H1 (cell line): ENCODE data around the gene CARD14. TPM values are rescaled to one million over a fixed set of nuclear protein-coding genes. Genes with fewer than 3 reads are reported as not detected.

ENCODE experiments used
- ASH2L ChIP-seq: fragments of 200-600, 300-600 bp; sonication (generic); IDR thresholded peaks from one replicate; pipeline ENCODE4 v1.7.1; 2017; ENCODE audit warnings: low read length
- ATF2 ChIP-seq: IDR thresholded peaks from 2 replicates; pipeline ENCODE4 v1.6.1; 2012; ENCODE audit warnings: low read length, inconsistent platforms
- BRCA1 ChIP-seq: IDR thresholded peaks from 2 replicates; pipeline ENCODE4 v1.6.1; 2012; ENCODE audit warnings: low read depth, low read length, improper control_type of control experiment
- CBX8 ChIP-seq: fragments of 300-800, 300-1000 bp; sonication (generic); IDR thresholded peaks from 2 replicates; pipeline ENCODE4 v1.7.1; 2016; ENCODE audit warnings: low read depth, low read length, borderline replicate concordance
- CHD7 ChIP-seq: fragments of 300-600 bp; sonication (generic); IDR thresholded peaks from 2 replicates; pipeline ENCODE4 v1.7.1; 2012; ENCODE audit warnings: low read length, moderate library complexity, mild to moderate bottlenecking, inconsistent platforms; ENCODE audit not compliant: insufficient replicate concordance
- JUND ChIP-seq: IDR thresholded peaks from 2 replicates; pipeline ENCODE4 v1.6.1; 2011; ENCODE audit warnings: mild to moderate bottlenecking, improper control_type of control experiment, low read length
- NRF1 ChIP-seq: IDR thresholded peaks from 2 replicates; pipeline ENCODE4 v1.6.1; 2011; ENCODE audit warnings: mild to moderate bottlenecking, low read depth, low read length, improper control_type of control experiment
- PHF8 ChIP-seq: fragments of 200-600 bp; sonication (generic); conservative IDR thresholded peaks from 2 replicates; pipeline ENCODE4 v1.7.1; 2012; ENCODE audit warnings: low read depth, mild to moderate bottlenecking, inconsistent platforms, low read length, moderate library complexity
- POLR2A ChIP-seq, 2 experiments: IDR thresholded peaks; 1 replicate in 1 of 2; 2 replicates in 1 of 2; pipeline ENCODE4 v1.6.1; 2011; ENCODE audit warnings: low read depth in 2 of 2, low read length in 2 of 2, mild to moderate bottlenecking in 2 of 2; ENCODE audit errors: control extremely low read depth in 1 of 2
- ZNF274 ChIP-seq: IDR thresholded peaks from 2 replicates; pipeline ENCODE4 v1.7.0; 2012; ENCODE audit warnings: low read length, borderline replicate concordance; ENCODE audit errors: extremely low read depth
- polyA plus RNA-seq, 7 experiments: library from polyadenylated mRNA; depleted of rRNA in 3 of 7; stranded (reverse) in 5 of 7; unstranded in 2 of 7; fragments of >200 nt in 5 of 7; fragments of 200-250 nt in 2 of 7; gene quantifications; 1 replicate in 5 of 7; 2 replicates in 1 of 7; 4 replicates in 1 of 7; pipeline versions ENCODE4 v1.2.1 to v1.2.3, GENCODE V29; 2011 to 2013; ENCODE audit warnings: missing spikeins in 2 of 7, mixed read lengths in 2 of 7
- total RNA-seq: library from RNA; stranded (reverse); fragmentation: NEBNext Ultra II Directional; extraction: Animal tissue kit (Norgen Biotek cat#: 25700); gene quantifications from 2 replicates; pipeline ENCODE4 v1.2.1, GENCODE V29; 2021

The CARD14 gene
- total and polyA plus RNA-seq, 2 of the 8 experiments (the other 6 are each of a cell fraction or from before 2014, with no cell fraction given), result 0.08 TPM; not detected in 1

GRCh38 chr17:80184423-80184714 lies 14.5 kb downstream of the CARD14 start (continued):
- TF ChIP-seq ATF2, result no peak
- no peak for TF ChIP-seq JUND
- TF ChIP-seq CBX8, result no peak
- no peak for TF ChIP-seq NRF1
- TF ChIP-seq PHF8, result no peak
- no peak for TF ChIP-seq POLR2A (IDR thresholded peaks at IDR 0.05; ENCODE audit: control extremely low read depth in 1 of 2, low read depth in 2 of 2, low read length in 2 of 2)
- TF ChIP-seq ZNF274, result no peak
- TF ChIP-seq ASH2L, result no peak
- TF ChIP-seq BRCA1, result no peak
- TF ChIP-seq CHD7, result no peak
